ENCODE results near the gene CYP2J2.
A peak's percentile ranks its signal among the peaks of the same experiment; 100 is the strongest.

CYP2J2 gene

GRCh38 chr1:59903141-59903754 lies 23.3 kb downstream of the CYP2J2 start:
- TF ChIP-seq, protein P1, sequence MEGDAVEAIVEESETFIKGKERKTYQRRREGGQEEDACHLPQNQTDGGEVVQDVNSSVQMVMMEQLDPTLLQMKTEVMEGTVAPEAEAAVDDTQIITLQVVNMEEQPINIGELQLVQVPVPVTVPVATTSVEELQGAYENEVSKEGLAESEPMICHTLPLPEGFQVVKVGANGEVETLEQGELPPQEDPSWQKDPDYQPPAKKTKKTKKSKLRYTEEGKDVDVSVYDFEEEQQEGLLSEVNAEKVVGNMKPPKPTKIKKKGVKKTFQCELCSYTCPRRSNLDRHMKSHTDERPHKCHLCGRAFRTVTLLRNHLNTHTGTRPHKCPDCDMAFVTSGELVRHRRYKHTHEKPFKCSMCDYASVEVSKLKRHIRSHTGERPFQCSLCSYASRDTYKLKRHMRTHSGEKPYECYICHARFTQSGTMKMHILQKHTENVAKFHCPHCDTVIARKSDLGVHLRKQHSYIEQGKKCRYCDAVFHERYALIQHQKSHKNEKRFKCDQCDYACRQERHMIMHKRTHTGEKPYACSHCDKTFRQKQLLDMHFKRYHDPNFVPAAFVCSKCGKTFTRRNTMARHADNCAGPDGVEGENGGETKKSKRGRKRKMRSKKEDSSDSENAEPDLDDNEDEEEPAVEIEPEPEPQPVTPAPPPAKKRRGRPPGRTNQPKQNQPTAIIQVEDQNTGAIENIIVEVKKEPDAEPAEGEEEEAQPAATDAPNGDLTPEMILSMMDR (IDR thresholded peaks at IDR 0.05; ENCODE audit: unreplicated experiment in 3 of 3), result peak; percentile 40 to 49 (median 46)
- Mint-ChIP-seq H3K4me1 (peaks cover 6% of the 10 kb centered on the region), H3K27ac (no peak overlapping the region), H3K36me3 (ENCODE audit: low read depth) (no peaks in the 10 kb centered on the region), H3K27me3 (ENCODE audit: low read depth) (peaks cover 5% of the 10 kb centered on the region), H3K9me3 (no peaks in the 10 kb centered on the region), H3K4me3 (no peak overlapping the region)

GRCh38 chr1:59901770-59902388 lies 24.7 kb downstream of the CYP2J2 start:
- peaks cover 5% of the 10 kb centered on the region for H3K27me3 Mint-ChIP-seq (ENCODE audit: low read depth)
- peaks cover 12% of the 10 kb centered on the region for H3K4me1 Mint-ChIP-seq
- H3K36me3 Mint-ChIP-seq (ENCODE audit: low read depth), result no peaks in the 10 kb centered on the region
- H3K27ac Mint-ChIP-seq, result no peak overlapping the region
- no peak overlapping the region for H3K4me3 Mint-ChIP-seq
- no peaks in the 10 kb centered on the region for H3K9me3 Mint-ChIP-seq
- TF ChIP-seq, protein P1 (IDR thresholded peaks at IDR 0.05; ENCODE audit: unreplicated experiment in 3 of 3), result no peak

- Mint-ChIP-seq H3K36me3 (ENCODE audit: low read depth) (no peaks in the 10 kb centered on the region), H3K27me3 (ENCODE audit: low read depth) (peaks cover 9% of the 10 kb centered on the region), H3K4me3 (no peak overlapping the region), H3K27ac (no peak overlapping the region), H3K9me3 (no peaks in the 10 kb centered on the region), H3K4me1 (peaks cover 12% of the 10 kb centered on the region)
- TF ChIP-seq, protein P1 (IDR thresholded peaks at IDR 0.05; ENCODE audit: unreplicated experiment in 3 of 3), result no peak
These were observed 25.9 kb downstream of the CYP2J2 start for GRCh38 chr1:59900640-59901039.

- Mint-ChIP-seq H3K36me3 (ENCODE audit: low read depth) (no peaks in the 10 kb centered on the region), H3K4me1 (peaks cover 12% of the 10 kb centered on the region)
These were observed 27.6 kb downstream of the CYP2J2 start for GRCh38 chr1:59898927-59899326.

DNA sequence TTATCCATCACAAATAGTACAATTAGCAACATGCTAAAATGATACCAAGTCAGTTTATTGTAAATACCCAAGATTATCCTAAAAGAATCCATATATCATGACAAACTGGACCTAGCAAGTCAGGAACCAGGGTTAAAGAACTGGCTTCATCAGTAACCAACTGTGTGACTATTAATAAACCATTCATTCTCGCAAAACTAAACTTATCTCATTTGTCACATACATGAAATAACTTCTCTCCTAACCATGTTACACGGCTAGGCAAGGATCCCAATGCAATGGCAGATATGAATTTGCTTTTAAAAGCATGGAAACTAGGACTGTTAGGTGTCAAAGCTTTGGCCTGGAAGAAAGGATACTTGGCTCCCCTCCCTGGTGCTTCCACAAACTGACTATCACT lies 29.4 kb downstream of the CYP2J2 start:
- Mint-ChIP-seq H3K27me3 (ENCODE audit: low read depth) (peaks cover 9% of the 10 kb centered on the region), H3K36me3 (ENCODE audit: low read depth) (no peaks in the 10 kb centered on the region), H3K4me3 (no peak overlapping the region), H3K4me1 (peaks cover 12% of the 10 kb centered on the region), H3K27ac (no peak overlapping the region), H3K9me3 (no peaks in the 10 kb centered on the region)
- TF ChIP-seq, protein P1 (IDR thresholded peaks at IDR 0.05; ENCODE audit: unreplicated experiment in 3 of 3), result no peak

More at GRCh38 chr1:59898927-59899326, 27.6 kb downstream of the CYP2J2 start:
- no peak overlapping the region for H3K27ac Mint-ChIP-seq
- no peaks in the 10 kb centered on the region for H3K9me3 Mint-ChIP-seq
- TF ChIP-seq, protein P1 (IDR thresholded peaks at IDR 0.05; ENCODE audit: unreplicated experiment in 3 of 3), result no peak
- H3K4me3 Mint-ChIP-seq, result no peak overlapping the region
- H3K27me3 Mint-ChIP-seq (ENCODE audit: low read depth), result peaks cover 9% of the 10 kb centered on the region

Measured in nephron (organoid).